MCF 10A (cell line): ENCODE results near the gene LCN9. TPM values are rescaled to one million over a fixed set of nuclear protein-coding genes. Genes with fewer than 3 reads are reported as not detected.

ENCODE experiments used
- BruUV-seq: library from RNA; stranded (reverse); fragments of 400-500 nt; replicated peaks from 2 replicates; lab custom pipeline; 2021; lab: Mats Ljungman, UMichigan
- CTCF ChIA-PET: fragments of 300-600 bp; sonication (Branson Sonifier 250); formaldehyde crosslinking; extraction: SDS; loops from one replicate; lab custom pipeline; 2021; ENCODE audit warnings: antibody characterized with exemption, inconsistent platforms; lab: Yijun Ruan, JAX
- POLR2A ChIA-PET: fragments of 300-600, 350-650 bp; sonication (Branson Sonifier 250); formaldehyde crosslinking; extraction: SDS; loops from one replicate; lab custom pipeline; 2020; ENCODE audit warnings: antibody characterized with exemption, inconsistent platforms; lab: Yijun Ruan, JAX
- DNase-seq: peaks from one replicate; pipeline ENCODE4 v3.0.0-alpha.2; 2018; ENCODE audit not compliant: unreplicated experiment
- H3K27ac Mint-ChIP-seq: one replicate; pipeline ENCODE4 v1.8.0; 2022; ENCODE audit warnings: mild to moderate bottlenecking, low read depth, mixed read lengths; ENCODE audit not compliant: unreplicated experiment
- H3K27me3 Mint-ChIP-seq: one replicate; pipeline ENCODE4 v1.8.0; 2022; ENCODE audit warnings: mixed read lengths; ENCODE audit not compliant: insufficient read depth, unreplicated experiment
- H3K36me3 Mint-ChIP-seq: one replicate; pipeline ENCODE4 v1.8.0; 2022; ENCODE audit warnings: mild to moderate bottlenecking, moderate library complexity, mixed read lengths; ENCODE audit not compliant: insufficient read depth, unreplicated experiment
- H3K4me1 Mint-ChIP-seq: one replicate; pipeline ENCODE4 v1.8.0; 2022; ENCODE audit warnings: mixed read lengths; ENCODE audit not compliant: insufficient read depth, unreplicated experiment
- H3K4me3 Mint-ChIP-seq: one replicate; pipeline ENCODE4 v1.8.0; 2022; ENCODE audit warnings: mild to moderate bottlenecking, moderate library complexity, mixed read lengths; ENCODE audit not compliant: unreplicated experiment
- H3K9me3 Mint-ChIP-seq: one replicate; pipeline ENCODE4 v1.8.0; 2022; ENCODE audit warnings: mixed read lengths; ENCODE audit not compliant: unreplicated experiment
- intact Hi-C: fragments of 100-400 bp; cut with micrococcal nuclease; formaldehyde crosslinking; loops from 2 replicates; pipeline ENCODE4 v1.14.1; 2022
- total RNA-seq: library from RNA; stranded (reverse); gene quantifications from 2 replicates; pipeline ENCODE4 v1.2.3, GENCODE V29; 2022
- TF ChIP-seq, protein P1 (sequence below): fragments of 200-600 bp; IDR thresholded peaks from one replicate; pipeline ENCODE4 v1.8.0; 2022; ENCODE audit warnings: antibody characterized with exemption, mild to moderate bottlenecking; ENCODE audit not compliant: unreplicated experiment

The LCN9 gene
- total RNA-seq, 1 experiment from 2014 or later = not detected

GRCh38 chr9:135648494-135649410, 14.4 kb upstream of the LCN9 start:
- Mint-ChIP-seq H3K4me1 (no peaks in the 10 kb centered on the region), H3K27me3 (peaks cover 8% of the 10 kb centered on the region), H3K9me3 (peaks cover 41% of the 10 kb centered on the region), H3K27ac (no peak overlapping the region), H3K4me3 (no peak overlapping the region), H3K36me3 (peaks cover 7% of the 10 kb centered on the region)
- ChIA-PET CTCF (interaction anchor here (0.6 to 0.7 kb wide), 2 partner anchors 63 to 960 kb away, joined by 3 read pairs; no protein-coding TSS in a partner anchor), POLR2A (no interaction called here)
- TF ChIP-seq, protein P1, sequence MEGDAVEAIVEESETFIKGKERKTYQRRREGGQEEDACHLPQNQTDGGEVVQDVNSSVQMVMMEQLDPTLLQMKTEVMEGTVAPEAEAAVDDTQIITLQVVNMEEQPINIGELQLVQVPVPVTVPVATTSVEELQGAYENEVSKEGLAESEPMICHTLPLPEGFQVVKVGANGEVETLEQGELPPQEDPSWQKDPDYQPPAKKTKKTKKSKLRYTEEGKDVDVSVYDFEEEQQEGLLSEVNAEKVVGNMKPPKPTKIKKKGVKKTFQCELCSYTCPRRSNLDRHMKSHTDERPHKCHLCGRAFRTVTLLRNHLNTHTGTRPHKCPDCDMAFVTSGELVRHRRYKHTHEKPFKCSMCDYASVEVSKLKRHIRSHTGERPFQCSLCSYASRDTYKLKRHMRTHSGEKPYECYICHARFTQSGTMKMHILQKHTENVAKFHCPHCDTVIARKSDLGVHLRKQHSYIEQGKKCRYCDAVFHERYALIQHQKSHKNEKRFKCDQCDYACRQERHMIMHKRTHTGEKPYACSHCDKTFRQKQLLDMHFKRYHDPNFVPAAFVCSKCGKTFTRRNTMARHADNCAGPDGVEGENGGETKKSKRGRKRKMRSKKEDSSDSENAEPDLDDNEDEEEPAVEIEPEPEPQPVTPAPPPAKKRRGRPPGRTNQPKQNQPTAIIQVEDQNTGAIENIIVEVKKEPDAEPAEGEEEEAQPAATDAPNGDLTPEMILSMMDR = no peak
- no TSS peak for BruUV-seq
- DNase-seq = no peak
- intact Hi-C loops = no loop called here

- Mint-ChIP-seq H3K27ac (no peak overlapping the region), H3K9me3 (peaks cover 35% of the 10 kb centered on the region), H3K4me1 (no peaks in the 10 kb centered on the region), H3K4me3 (no peak overlapping the region), H3K27me3 (peaks cover 15% of the 10 kb centered on the region), H3K36me3 (peaks cover 7% of the 10 kb centered on the region)
- DNase-seq = no peak
- TF ChIP-seq, protein P1 = no peak
- intact Hi-C loops = no loop called here
- POLR2A ChIA-PET = no interaction called here
- BruUV-seq = no TSS peak
- CTCF ChIA-PET = interaction anchor here (0.6 kb wide), 1 partner anchor 62 kb away, joined by 3 read pairs; no protein-coding TSS in a partner anchor
Observed at GRCh38 chr9:135649508-135649907, 13.6 kb upstream of the LCN9 start.

GRCh38 chr9:135650408-135650807, 12.7 kb upstream of the LCN9 start:
- H3K4me1 Mint-ChIP-seq = no peaks in the 10 kb centered on the region
- peaks cover 7% of the 10 kb centered on the region for H3K36me3 Mint-ChIP-seq
- intact Hi-C loops = no loop called here

GRCh38 chr9:135655317-135655716, 7.8 kb upstream of the LCN9 start:
- Mint-ChIP-seq H3K4me1 (no peaks in the 10 kb centered on the region), H3K36me3 (no peaks in the 10 kb centered on the region), H3K9me3 (peaks cover 11% of the 10 kb centered on the region), H3K27ac (no peak overlapping the region), H3K4me3 (no peak overlapping the region), H3K27me3 (peaks cover 33% of the 10 kb centered on the region)
- TF ChIP-seq, protein P1 = no peak
- ChIA-PET POLR2A (no interaction called here), CTCF (no interaction called here)
- BruUV-seq = no TSS peak
- intact Hi-C loops = no loop called here
- DNase-seq = no peak

More at GRCh38 chr9:135650408-135650807, 12.7 kb upstream of the LCN9 start:
- ChIA-PET POLR2A (no interaction called here), CTCF (no interaction called here)
- H3K27ac Mint-ChIP-seq = no peak overlapping the region
- DNase-seq = no peak
- no TSS peak for BruUV-seq
- TF ChIP-seq, protein P1 = no peak
- H3K4me3 Mint-ChIP-seq = no peak overlapping the region
- peaks cover 26% of the 10 kb centered on the region for H3K9me3 Mint-ChIP-seq
- H3K27me3 Mint-ChIP-seq = peaks cover 24% of the 10 kb centered on the region
